SH-SY5Y (cell line): ENCODE measurements around the gene SKAP2.

ENCODE experiments used
- GATA2 ChIP-seq: IDR thresholded peaks from 2 replicates; pipeline ENCODE4 v1.6.1; 2011; ENCODE audit warnings: mild to moderate bottlenecking, low read depth, low read length
- GATA3 ChIP-seq: IDR thresholded peaks from 2 replicates; pipeline ENCODE4 v1.6.1; 2011; ENCODE audit warnings: low read depth, mild to moderate bottlenecking, low read length, moderate library complexity

DNA sequence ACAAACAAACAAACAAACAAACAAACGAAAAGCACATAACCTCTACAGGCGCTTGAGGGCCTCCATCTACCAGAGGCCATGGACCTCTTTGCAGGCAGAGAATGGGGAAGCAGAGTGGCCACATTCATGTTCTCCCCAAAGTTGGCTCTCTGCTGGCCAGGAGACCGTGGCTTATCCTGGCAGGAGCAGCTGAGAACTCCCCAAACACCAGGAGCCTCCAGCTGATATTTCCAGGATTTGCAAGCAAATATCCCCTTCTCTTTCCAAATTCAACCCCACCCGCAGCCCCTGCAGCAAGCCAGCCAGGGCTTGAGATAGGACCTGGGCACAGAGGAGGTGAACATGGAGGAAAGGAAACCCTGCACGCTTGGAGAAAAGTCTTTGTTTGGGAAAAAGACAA lies 240.0 kb downstream of the SKAP2 start:
- TF ChIP-seq GATA2 (no peak), GATA3 (no peak)
